GM23338 (cell line): ENCODE results near the gene MTHFD1. TPM values are rescaled to one million over a fixed set of nuclear protein-coding genes. Genes with fewer than 3 reads are reported as not detected.

Experiments
- ATAC-seq: fragments of 200-7000 bp; cut with Tn5 transposase; 3 replicates; pipeline ENCODE4 v1.9.1; 2020
- DNase-seq: peaks from one replicate; pipeline ENCODE4 v3.0.0-alpha.2; 2015; ENCODE audit warnings: low spot score
- H2AFZ ChIP-seq: fragments of 200-600 bp; sonication (generic); 2 replicates; pipeline ENCODE4 v1.8.0; 2016; ENCODE audit warnings: antibody characterized with exemption, mild to moderate bottlenecking, moderate library complexity
- H3F3A ChIP-seq: fragments of 200-600 bp; sonication (generic); replicated peaks from 2 replicates; pipeline ENCODE4 v1.8.0; 2017; ENCODE audit warnings: antibody characterized with exemption, mixed run types, low read depth
- H3K27ac ChIP-seq: fragments of 200-600 bp; sonication (generic); 2 replicates; pipeline ENCODE4 v1.6.1; 2016; ENCODE audit warnings: low read depth
- H3K27me3 ChIP-seq: fragments of 200-600 bp; sonication (generic); 2 replicates; pipeline ENCODE4 v1.8.0; 2016; ENCODE audit warnings: mild to moderate bottlenecking, mixed run types, moderate library complexity; ENCODE audit not compliant: insufficient read depth
- H3K36me3 ChIP-seq: fragments of 200-600 bp; sonication (generic); 2 replicates; pipeline ENCODE4 v1.8.0; 2016; ENCODE audit warnings: mild to moderate bottlenecking; ENCODE audit not compliant: insufficient read depth
- H3K4me1 ChIP-seq: fragments of 200-600 bp; sonication (generic); 2 replicates; pipeline ENCODE4 v1.8.0; 2016; ENCODE audit warnings: mild to moderate bottlenecking, moderate library complexity; ENCODE audit not compliant: insufficient read depth
- H3K4me2 ChIP-seq: fragments of 200-600 bp; sonication (generic); 2 replicates; pipeline ENCODE4 v1.7.1; 2017; ENCODE audit warnings: mixed run types
- H3K4me3 ChIP-seq: fragments of 200-600 bp; sonication (generic); 2 replicates; pipeline ENCODE4 v1.6.1; 2016; ENCODE audit warnings: mixed run types
- H3K79me2 ChIP-seq: fragments of 200-600 bp; sonication (generic); replicated peaks from 2 replicates; pipeline ENCODE4 v1.8.0; 2017; ENCODE audit warnings: mild to moderate bottlenecking; ENCODE audit not compliant: insufficient read depth
- H3K9me2 ChIP-seq: fragments of 200-600 bp; sonication (generic); 2 replicates; pipeline ENCODE4 v1.8.0; 2017; ENCODE audit not compliant: insufficient read depth
- H4K20me1 ChIP-seq: fragments of 200-600 bp; sonication (generic); replicated peaks from 2 replicates; pipeline ENCODE4 v1.8.0; 2017; ENCODE audit warnings: mild to moderate bottlenecking; ENCODE audit not compliant: insufficient read depth
- H3K27ac Mint-ChIP-seq: 2 replicates; pipeline ENCODE4 v1.8.0; 2020; ENCODE audit warnings: inconsistent platforms, mild to moderate bottlenecking, moderate library complexity, mixed read lengths
- H3K27me3 Mint-ChIP-seq: 3 replicates; pipeline ENCODE4 v1.8.0; 2022; ENCODE audit warnings: low read depth, mild to moderate bottlenecking, moderate library complexity, mixed read lengths, inconsistent platforms; ENCODE audit not compliant: insufficient read depth, poor library complexity
- H3K36me3 Mint-ChIP-seq: 3 replicates; pipeline ENCODE4 v1.8.0; 2021; ENCODE audit warnings: low read depth, mild to moderate bottlenecking, inconsistent platforms, moderate library complexity, mixed read lengths
- H3K4me1 Mint-ChIP-seq: 3 replicates; pipeline ENCODE4 v1.8.0; 2020; ENCODE audit warnings: mild to moderate bottlenecking, inconsistent platforms, mixed read lengths
- H3K4me3 Mint-ChIP-seq: 3 replicates; pipeline ENCODE4 v1.8.0; 2021; ENCODE audit warnings: moderate library complexity, mild to moderate bottlenecking, inconsistent platforms, mixed read lengths
- H3K9me3 Mint-ChIP-seq: 3 replicates; pipeline ENCODE4 v1.8.0; 2020; ENCODE audit warnings: moderate library complexity, mild to moderate bottlenecking, inconsistent platforms, mixed read lengths
- JUNB ChIP-seq: IDR thresholded peaks from one replicate; pipeline ENCODE4 v1.6.1; 2016; ENCODE audit warnings: antibody characterized with exemption; ENCODE audit not compliant: unreplicated experiment
- ZNF114 ChIP-seq: fragments of 250-450 bp; sonication (Bioruptor Pico); IDR thresholded peaks from 2 replicates; pipeline ENCODE4 v1.5.0; 2020; ENCODE audit warnings: mild to moderate bottlenecking, moderate library complexity
- ZNF331 ChIP-seq: fragments of 250-450 bp; sonication (Bioruptor Pico); IDR thresholded peaks from 2 replicates; pipeline ENCODE4 v1.5.0; 2020; ENCODE audit warnings: low read depth, mild to moderate bottlenecking, moderate library complexity
- polyA plus RNA-seq: library from polyadenylated mRNA; unstranded; fragments of >200 nt; fragmentation: Nextera tagmentation; extraction: Ambion mirVana; gene quantifications from 2 replicates; pipeline ENCODE4 v1.2.1, GENCODE V29; 2016
- total RNA-seq: library from RNA; depleted of rRNA; stranded (reverse); fragments of >200 nt; shearing (Covaris generic); gene quantifications from 2 replicates; pipeline ENCODE4 v1.2.3, GENCODE V29; 2014
- TF ChIP-seq, protein P1 (sequence below): fragments of 250-450 bp; sonication (Bioruptor Pico); IDR thresholded peaks from 2 replicates; pipeline ENCODE4 v1.5.0; 2020; ENCODE audit warnings: mild to moderate bottlenecking, moderate library complexity
- TF ChIP-seq, protein P2 (sequence below), 2 experiments: fragments of 200-600 bp in 1 of 2; sonication (generic) in 1 of 2; conservative IDR thresholded peaks; 2 replicates each; pipeline versions ENCODE4 v1.5.1 to v1.6.1; 2016 to 2017; ENCODE audit warnings: antibody characterized with exemption in 2 of 2, low read depth in 2 of 2, mild to moderate bottlenecking in 2 of 2, moderate library complexity in 1 of 2
- TF ChIP-seq, protein P3 (sequence below): IDR thresholded peaks from 2 replicates; pipeline ENCODE4 v1.6.1; 2016; ENCODE audit warnings: antibody characterized with exemption

Gene MTHFD1
- total and polyA plus RNA-seq, 2 experiments from 2014 or later, result 219 to 237 TPM

DNA sequence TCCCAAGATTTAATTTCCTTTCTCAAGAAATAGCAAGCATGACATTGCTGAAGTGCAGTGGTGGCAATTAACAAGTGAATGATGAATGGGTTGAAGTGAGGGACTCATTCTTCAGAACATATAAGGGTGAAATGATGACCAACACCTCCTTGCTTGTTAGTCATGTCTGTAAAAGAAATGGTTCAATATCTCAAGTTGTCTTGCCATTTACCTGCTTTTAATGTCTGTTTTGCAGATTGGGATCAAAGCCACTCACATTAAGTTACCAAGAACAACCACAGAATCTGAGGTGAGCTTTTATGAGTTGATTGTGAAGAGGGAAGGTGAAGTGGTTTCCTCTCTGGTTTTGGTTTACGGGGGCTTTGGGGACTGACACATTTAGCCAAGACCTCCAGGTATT lies 24.1 kb downstream of the MTHFD1 start (continued):
- TF ChIP-seq, protein P1, sequence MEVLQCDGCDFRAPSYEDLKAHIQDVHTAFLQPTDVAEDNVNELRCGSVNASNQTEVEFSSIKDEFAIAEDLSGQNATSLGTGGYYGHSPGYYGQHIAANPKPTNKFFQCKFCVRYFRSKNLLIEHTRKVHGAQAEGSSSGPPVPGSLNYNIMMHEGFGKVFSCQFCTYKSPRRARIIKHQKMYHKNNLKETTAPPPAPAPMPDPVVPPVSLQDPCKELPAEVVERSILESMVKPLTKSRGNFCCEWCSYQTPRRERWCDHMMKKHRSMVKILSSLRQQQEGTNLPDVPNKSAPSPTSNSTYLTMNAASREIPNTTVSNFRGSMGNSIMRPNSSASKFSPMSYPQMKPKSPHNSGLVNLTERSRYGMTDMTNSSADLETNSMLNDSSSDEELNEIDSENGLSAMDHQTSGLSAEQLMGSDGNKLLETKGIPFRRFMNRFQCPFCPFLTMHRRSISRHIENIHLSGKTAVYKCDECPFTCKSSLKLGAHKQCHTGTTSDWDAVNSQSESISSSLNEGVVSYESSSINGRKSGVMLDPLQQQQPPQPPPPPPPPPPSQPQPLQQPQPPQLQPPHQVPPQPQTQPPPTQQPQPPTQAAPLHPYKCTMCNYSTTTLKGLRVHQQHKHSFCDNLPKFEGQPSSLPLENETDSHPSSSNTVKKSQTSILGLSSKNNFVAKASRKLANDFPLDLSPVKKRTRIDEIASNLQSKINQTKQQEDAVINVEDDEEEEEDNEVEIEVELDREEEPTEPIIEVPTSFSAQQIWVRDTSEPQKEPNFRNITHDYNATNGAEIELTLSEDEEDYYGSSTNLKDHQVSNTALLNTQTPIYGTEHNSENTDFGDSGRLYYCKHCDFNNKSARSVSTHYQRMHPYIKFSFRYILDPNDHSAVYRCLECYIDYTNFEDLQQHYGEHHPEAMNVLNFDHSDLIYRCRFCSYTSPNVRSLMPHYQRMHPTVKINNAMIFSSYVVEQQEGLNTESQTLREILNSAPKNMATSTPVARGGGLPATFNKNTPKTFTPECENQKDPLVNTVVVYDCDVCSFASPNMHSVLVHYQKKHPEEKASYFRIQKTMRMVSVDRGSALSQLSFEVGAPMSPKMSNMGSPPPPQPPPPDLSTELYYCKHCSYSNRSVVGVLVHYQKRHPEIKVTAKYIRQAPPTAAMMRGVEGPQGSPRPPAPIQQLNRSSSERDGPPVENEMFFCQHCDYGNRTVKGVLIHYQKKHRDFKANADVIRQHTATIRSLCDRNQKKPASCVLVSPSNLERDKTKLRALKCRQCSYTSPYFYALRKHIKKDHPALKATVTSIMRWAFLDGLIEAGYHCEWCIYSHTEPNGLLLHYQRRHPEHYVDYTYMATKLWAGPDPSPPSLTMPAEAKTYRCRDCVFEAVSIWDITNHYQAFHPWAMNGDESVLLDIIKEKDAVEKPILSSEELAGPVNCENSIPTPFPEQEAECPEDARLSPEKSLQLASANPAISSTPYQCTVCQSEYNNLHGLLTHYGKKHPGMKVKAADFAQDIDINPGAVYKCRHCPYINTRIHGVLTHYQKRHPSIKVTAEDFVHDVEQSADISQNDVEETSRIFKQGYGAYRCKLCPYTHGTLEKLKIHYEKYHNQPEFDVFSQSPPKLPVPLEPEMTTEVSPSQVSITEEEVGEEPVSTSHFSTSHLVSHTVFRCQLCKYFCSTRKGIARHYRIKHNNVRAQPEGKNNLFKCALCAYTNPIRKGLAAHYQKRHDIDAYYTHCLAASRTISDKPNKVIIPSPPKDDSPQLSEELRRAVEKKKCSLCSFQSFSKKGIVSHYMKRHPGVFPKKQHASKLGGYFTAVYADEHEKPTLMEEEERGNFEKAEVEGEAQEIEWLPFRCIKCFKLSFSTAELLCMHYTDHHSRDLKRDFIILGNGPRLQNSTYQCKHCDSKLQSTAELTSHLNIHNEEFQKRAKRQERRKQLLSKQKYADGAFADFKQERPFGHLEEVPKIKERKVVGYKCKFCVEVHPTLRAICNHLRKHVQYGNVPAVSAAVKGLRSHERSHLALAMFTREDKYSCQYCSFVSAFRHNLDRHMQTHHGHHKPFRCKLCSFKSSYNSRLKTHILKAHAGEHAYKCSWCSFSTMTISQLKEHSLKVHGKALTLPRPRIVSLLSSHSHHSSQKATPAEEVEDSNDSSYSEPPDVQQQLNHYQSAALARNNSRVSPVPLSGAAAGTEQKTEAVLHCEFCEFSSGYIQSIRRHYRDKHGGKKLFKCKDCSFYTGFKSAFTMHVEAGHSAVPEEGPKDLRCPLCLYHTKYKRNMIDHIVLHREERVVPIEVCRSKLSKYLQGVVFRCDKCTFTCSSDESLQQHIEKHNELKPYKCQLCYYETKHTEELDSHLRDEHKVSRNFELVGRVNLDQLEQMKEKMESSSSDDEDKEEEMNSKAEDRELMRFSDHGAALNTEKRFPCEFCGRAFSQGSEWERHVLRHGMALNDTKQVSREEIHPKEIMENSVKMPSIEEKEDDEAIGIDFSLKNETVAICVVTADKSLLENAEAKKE (CRISPR knock-in tag), result no peak
- TF ChIP-seq JUNB (no peak), ZNF331 (no peak)

DNA sequence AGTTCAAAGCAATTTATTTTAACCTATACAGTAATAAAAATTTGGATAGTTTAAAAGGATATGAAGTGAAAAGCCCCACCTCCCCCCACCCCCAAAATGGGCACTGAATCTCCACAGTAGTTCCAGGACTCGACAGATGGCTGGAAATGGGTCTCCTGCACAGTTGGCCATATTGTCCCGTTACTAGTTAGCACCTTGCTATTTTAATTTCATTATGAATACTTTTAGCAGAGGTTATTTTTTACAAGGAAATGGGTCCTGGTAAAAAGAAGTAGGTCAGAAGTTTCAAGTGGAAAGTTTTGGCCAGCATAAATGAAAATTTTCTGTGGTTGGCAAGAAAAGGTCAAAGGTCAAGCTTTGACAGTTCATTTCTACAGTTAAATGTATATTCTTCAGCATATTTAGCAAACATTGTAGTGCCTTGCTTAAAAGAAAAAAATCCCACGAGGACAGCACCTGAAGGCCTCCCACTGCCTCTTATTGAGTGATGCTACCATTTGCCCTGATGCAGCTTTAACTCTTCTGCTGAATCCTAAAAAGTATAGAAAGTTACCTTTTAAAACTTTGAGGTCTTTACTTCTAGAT lies 28.3 kb downstream of the MTHFD1 start:
- peaks cover 2% of the 10 kb centered on the region for H3K27me3 Mint-ChIP-seq
- no peak for TF ChIP-seq ZNF114 (CRISPR knock-in tag)
- TF ChIP-seq, protein P1 (CRISPR knock-in tag), result no peak
- TF ChIP-seq, protein P2, sequence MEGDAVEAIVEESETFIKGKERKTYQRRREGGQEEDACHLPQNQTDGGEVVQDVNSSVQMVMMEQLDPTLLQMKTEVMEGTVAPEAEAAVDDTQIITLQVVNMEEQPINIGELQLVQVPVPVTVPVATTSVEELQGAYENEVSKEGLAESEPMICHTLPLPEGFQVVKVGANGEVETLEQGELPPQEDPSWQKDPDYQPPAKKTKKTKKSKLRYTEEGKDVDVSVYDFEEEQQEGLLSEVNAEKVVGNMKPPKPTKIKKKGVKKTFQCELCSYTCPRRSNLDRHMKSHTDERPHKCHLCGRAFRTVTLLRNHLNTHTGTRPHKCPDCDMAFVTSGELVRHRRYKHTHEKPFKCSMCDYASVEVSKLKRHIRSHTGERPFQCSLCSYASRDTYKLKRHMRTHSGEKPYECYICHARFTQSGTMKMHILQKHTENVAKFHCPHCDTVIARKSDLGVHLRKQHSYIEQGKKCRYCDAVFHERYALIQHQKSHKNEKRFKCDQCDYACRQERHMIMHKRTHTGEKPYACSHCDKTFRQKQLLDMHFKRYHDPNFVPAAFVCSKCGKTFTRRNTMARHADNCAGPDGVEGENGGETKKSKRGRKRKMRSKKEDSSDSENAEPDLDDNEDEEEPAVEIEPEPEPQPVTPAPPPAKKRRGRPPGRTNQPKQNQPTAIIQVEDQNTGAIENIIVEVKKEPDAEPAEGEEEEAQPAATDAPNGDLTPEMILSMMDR (conservative IDR thresholded peaks at IDR 0.05; ENCODE audit: low read depth in 2 of 2), result no peak
- no peak for TF ChIP-seq ZNF331
- TF ChIP-seq, protein P3, sequence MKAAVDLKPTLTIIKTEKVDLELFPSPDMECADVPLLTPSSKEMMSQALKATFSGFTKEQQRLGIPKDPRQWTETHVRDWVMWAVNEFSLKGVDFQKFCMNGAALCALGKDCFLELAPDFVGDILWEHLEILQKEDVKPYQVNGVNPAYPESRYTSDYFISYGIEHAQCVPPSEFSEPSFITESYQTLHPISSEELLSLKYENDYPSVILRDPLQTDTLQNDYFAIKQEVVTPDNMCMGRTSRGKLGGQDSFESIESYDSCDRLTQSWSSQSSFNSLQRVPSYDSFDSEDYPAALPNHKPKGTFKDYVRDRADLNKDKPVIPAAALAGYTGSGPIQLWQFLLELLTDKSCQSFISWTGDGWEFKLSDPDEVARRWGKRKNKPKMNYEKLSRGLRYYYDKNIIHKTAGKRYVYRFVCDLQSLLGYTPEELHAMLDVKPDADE, result no peak

More for the DNA sequence above, 28.3 kb downstream of the MTHFD1 start:
- Mint-ChIP-seq H3K36me3 (peaks cover 97% of the 10 kb centered on the region), H3K4me1 (no peaks in the 10 kb centered on the region), H3K27ac (no peak overlapping the region), H3K9me3 (no peaks in the 10 kb centered on the region), H3K4me3 (no peak overlapping the region)
- Histone ChIP-seq H3K4me2 (no peak overlapping the region), H4K20me1 (peaks cover 21% of the 10 kb centered on the region), H3K9me2 (no peaks in the 10 kb centered on the region), H3K4me3 (no peak overlapping the region), H3K4me1 (no peaks in the 10 kb centered on the region), H3K27me3 (no peaks in the 10 kb centered on the region), H3K36me3 (peaks cover 66% of the 10 kb centered on the region), H3K27ac (no peak overlapping the region), H3F3A (peaks cover 19% of the 10 kb centered on the region), H3K79me2 (peaks cover 7% of the 10 kb centered on the region), H2AFZ (no peak overlapping the region)
- ATAC-seq (no peak), DNase-seq (no peak)
